Dedifferentiated amniotic fluid mesenchymal stem cell (primary cell): Measurements from ENCODE around the gene NCKAP5.

Source experiments
- DNase-seq: peaks from one replicate; pipeline ENCODE4 v3.0.0-alpha.2; 2016; ENCODE audit errors: extremely low spot score

Gene NCKAP5

GRCh38 chr2:132668189-132668823 is 900.0 kb downstream of the NCKAP5 start:
- no peak for DNase-seq

- no peak for DNase-seq
These were observed 900.6 kb downstream of the NCKAP5 start for GRCh38 chr2:132667706-132668105.

GRCh38 chr2:132665401-132666140 is 902.7 kb downstream of the NCKAP5 start:
- DNase-seq, result no peak

DNA sequence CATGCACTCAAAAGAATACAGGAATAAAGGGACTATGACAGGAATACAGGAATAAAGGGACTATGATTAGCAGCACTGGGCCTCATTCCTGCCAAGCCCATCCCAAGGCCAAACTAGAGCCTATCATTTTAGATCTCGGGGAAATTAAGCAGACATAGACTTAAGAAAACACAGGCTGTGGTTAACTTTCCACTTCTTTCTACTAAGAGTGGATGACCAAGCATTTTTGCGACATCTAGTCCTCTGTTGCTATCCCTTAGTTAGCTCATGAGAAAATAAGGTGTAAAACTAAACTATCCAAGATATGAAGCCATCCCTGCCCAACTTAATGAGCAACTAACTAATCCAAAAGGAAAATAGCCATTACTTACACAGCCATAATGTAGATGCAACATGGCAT is 904.2 kb downstream of the NCKAP5 start:
- DNase-seq, result no peak

DNA sequence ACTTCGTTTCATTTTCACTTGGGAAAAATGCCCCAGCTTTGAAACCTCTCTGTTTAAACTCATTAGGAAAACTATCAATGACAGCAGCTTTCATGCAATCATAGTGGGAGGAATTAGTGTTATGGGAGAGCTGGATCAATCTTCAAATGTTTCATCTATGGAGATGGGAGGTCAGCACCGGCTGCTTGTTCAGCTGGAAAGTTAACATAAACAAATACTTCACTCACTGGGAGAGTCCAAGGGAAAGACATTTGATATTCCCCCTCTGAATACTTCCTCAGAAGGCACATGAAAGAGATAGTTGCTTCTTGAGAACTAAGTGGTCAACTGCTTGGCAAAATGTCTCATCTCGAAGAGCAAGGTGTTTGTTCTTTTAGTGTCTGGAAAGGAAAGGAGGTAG is 905.5 kb downstream of the NCKAP5 start:
- DNase-seq, result no peak

GRCh38 chr2:132659331-132659730 is 908.9 kb downstream of the NCKAP5 start:
- no peak for DNase-seq

GRCh38 chr2:132656266-132656975 is 911.8 kb downstream of the NCKAP5 start:
- DNase-seq, result no peak

GRCh38 chr2:132654968-132655367 is 913.3 kb downstream of the NCKAP5 start:
- no peak for DNase-seq

- DNase-seq, result no peak
These were observed 913.9 kb downstream of the NCKAP5 start for GRCh38 chr2:132654335-132654734.

DNA sequence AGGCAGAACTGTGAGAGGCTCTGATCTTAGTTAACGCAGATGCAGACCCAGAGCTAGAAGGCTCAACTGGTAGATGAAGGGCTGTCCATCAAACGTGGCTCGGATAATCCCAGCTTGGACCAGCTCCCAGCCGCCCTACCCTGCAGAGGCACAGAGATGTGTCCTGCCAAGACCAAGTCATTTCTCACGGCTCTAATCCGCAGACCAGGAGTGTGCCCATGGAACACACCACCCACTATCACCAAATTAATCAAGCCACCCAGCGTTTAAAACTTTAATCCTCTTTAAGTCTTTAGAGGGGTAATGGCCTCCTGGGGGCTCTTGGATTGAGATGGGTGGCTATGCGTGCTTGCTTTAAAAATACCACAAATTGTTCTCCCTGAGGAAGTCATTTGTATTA is 915.8 kb downstream of the NCKAP5 start:
- no peak for DNase-seq

DNA sequence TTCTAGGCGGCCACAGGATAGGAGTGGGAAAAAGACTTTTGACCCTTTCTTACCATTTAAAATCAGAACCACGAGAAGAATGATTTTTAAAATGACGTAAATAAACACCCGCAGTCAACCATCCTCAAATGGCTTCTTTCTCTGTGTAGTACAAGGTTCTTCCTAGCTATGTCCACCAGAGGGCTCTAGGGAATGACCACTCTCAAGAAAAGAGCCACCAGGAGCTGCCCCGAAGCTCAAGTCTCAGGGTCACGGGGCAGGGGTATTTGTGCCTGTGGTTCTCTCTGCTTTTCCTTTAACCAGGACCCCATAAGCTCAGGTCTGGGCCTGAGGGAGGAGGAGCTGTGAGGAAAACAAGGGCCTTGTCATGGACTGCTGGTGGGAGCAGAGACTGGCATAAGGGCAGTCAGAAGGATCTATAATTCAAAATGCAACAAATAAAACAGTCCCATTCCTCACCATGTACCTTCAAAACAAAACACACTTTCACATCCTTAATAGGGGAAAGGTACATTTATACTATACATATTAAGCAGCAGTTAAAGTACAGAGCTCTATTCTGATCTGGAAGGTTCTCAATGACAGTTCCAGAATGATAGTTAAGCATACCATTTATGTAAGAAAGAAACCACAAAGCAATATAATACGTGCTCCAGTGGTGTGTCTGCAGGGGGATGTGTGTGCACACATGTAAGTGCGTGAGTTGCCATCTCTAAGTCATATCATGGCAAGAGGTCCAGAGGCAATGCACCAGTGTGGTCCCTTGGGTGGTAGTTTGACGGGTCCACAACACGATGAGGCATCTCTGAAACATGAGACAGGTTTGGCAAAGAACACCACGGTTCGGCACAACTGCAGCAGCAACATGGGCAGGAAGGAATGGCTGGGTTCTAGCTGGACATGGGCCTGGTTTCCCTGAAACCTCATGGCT is 916.9 kb downstream of the NCKAP5 start:
- no peak for DNase-seq

DNA sequence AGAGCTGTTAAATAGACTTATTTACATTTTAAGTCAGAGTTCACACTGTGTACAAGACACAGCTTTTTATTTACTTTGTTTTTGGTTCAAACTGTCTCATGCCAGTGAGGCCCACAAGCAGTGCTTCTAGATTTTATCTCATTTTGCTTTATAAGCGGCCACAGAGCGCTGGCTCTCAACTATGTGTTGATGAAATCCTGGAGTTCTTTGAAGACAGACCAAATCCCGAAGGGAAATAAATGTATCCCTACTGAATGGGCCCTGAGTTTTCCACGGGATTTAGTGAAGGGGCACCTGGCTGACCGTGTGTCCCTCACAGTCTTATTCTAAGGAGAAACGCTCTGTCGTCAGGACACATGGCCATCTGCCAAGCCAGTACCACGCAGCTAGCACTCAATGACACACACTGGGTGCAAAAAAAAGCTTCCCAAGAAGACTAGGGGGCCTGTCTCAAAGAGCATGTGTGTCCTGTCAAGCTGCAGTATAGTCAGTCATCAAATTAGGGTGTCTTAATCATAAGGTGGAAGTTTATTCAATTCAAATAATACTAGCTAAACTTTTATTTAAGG is 921.6 kb downstream of the NCKAP5 start:
- no peak for DNase-seq

GRCh38 chr2:132645722-132646539 is 922.3 kb downstream of the NCKAP5 start:
- no peak for DNase-seq

DNA sequence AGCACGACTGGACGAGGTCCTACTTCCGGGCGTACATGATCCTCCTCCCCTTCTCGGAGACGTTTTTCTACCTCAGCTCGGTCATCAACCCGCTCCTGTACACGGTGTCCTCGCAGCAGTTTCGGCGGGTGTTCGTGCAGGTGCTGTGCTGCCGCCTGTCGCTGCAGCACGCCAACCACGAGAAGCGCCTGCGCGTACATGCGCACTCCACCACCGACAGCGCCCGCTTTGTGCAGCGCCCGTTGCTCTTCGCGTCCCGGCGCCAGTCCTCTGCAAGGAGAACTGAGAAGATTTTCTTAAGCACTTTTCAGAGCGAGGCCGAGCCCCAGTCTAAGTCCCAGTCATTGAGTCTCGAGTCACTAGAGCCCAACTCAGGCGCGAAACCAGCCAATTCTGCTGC is 923.1 kb downstream of the NCKAP5 start:
- no peak for DNase-seq

DNA sequence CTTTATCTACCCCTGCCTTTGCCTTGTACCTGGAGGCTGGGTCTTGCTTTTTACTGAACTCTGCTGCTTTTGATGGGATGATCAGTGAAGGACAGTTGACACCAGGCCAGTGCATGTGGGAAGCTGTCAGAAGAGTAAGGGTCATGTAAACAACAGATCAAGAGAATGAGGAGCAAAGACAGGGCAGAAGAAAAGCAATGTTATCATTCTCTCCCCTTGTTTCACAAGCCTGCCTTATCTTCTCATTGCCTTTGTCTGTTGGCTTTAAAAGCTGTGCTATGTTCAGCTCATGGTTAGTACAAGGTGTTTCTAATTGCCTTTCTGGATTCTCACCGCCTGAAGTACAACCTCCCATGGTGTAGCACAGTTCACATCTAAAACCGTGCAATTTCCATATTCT is 925.8 kb downstream of the NCKAP5 start:
- no peak for DNase-seq

DNA sequence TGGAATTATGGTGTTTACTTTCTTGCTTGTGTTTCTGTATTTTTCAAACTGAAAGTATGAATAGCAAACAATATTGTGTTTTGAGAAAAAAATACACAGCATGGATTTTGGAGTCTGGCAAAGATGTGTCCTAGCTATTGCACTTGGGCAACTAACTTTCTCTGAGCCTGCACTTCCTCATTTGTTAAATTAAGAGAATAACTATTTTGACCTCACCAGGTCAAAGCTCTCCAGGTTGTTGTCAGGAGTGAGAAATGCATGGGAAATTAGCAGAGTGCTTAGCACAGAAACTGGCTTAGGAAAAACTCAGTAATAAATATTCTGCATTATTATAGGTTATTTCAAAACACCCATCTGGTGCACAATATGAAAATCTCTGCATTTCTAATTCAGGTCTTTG is 926.4 kb downstream of the NCKAP5 start:
- no peak for DNase-seq

GRCh38 chr2:132640116-132640515 is 928.1 kb downstream of the NCKAP5 start:
- DNase-seq, result no peak

- no peak for DNase-seq
These were observed 929.8 kb downstream of the NCKAP5 start for GRCh38 chr2:132638313-132639040.

DNA sequence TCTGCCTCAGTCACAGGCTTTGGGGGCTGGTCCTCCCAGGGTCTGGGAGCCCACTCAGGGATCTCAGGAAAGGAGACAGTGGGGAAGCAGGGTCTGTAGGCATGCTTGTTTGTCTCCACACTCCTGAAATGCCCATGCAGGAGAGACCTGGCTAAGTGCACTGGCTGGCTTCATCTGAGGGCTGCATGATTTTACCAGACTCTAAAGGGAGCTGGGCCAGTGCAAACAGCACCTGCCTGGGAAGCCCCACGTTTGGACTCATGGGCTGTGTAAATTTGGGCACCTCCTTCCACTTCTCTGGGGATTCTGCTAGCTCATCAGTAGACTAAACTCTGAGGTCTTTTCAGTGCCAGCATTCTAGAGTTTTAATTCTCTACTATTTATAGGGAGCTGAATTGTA is 931.9 kb downstream of the NCKAP5 start:
- no peak for DNase-seq

GRCh38 chr2:132633635-132634034 is 934.6 kb downstream of the NCKAP5 start:
- no peak for DNase-seq
